ENCODE data around the gene ZNF391.

ZNF391 gene

DNA sequence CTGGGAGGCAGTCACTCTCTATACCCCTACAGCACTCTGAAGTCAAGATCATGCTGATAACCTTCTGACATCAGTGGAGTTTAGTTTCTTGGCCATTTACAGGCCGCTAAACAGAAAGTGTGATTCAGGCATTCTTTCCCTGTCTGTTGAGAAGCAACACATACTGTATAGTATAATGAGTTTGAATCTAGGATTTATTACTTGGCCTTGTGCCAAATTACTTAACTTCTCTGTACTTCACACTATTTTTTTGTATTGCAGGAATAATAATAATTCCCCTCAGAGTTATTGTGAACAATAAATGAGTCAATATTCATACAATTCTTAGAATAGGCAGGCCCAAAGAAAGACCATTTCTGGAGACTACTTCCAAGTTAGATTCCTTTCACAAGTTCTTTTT, 4.1 kb downstream of the ZNF391 start:
- Histone ChIP-seq H3K4me2 (ENCODE audit: insufficient read depth, low read length, poor library complexity, severe bottlenecking) (no peak overlapping the region), H3K9ac (ENCODE audit: low read depth, low read length, poor library complexity) (no peak overlapping the region), H2BK5ac (ENCODE audit: low read length) (no peak overlapping the region), H3K27me3 (ENCODE audit: control insufficient read depth in 3 of 3, insufficient read depth in 3 of 3, low read depth in 1 of 3, low read length in 3 of 3) (no peaks in the 10 kb centered on the region), H3K79me1 (ENCODE audit: low read depth, low read length) (no peaks in the 10 kb centered on the region), H3K18ac (ENCODE audit: low read length) (no peak overlapping the region), H3K23ac (ENCODE audit: low read depth, low read length, poor library complexity) (no peak overlapping the region), H3K14ac (ENCODE audit: low read length) (no peak overlapping the region), H2BK120ac (ENCODE audit: low read depth, low read length) (no peak overlapping the region), H3K4me3 (ENCODE audit: low read length in 2 of 2) (no peak overlapping the region), H3K36me3 (replicated peaks in 1 of 2; ENCODE audit: control insufficient read depth in 2 of 2, insufficient read depth in 2 of 2, low read length in 2 of 2) (peaks cover 0 to 5% of the 10 kb centered on the region in 2 donors), H2BK15ac (ENCODE audit: low read length) (no peak overlapping the region), H3K9me3 (replicated peaks in 1 of 2; ENCODE audit: control insufficient read depth in 2 of 2, insufficient read depth in 1 of 2, low read depth in 1 of 2, low read length in 2 of 2) (peaks cover 2 to 5% of the 10 kb centered on the region in 2 donors), H4K8ac (ENCODE audit: low read depth, low read length) (no peak overlapping the region), H2BK12ac (ENCODE audit: low read length) (no peak overlapping the region), H3K4me1 (ENCODE audit: control insufficient read depth in 2 of 2, insufficient read depth in 1 of 2, low read depth in 1 of 2, low read length in 2 of 2) (peaks cover 0 to 3% of the 10 kb centered on the region in 2 donors), H4K91ac (ENCODE audit: low read depth, low read length, poor library complexity) (no peak overlapping the region), H3K27ac (replicated peaks; ENCODE audit: low read length) (no peak overlapping the region), H3K4ac (ENCODE audit: low read length) (no peak overlapping the region), H2AK5ac (ENCODE audit: low read depth, low read length) (no peak overlapping the region), H2AFZ (ENCODE audit: low read length) (no peak overlapping the region)
- no CpG with 5 or more reads among the region's 1 CpG for WGBS, 2 donors (ENCODE audit: extremely low coverage in 2 of 2, insufficient read length in 2 of 2, insufficient replicate concordance in 1 of 2)
- DNase-seq (ENCODE audit: low spot score) = no peak

DNA sequence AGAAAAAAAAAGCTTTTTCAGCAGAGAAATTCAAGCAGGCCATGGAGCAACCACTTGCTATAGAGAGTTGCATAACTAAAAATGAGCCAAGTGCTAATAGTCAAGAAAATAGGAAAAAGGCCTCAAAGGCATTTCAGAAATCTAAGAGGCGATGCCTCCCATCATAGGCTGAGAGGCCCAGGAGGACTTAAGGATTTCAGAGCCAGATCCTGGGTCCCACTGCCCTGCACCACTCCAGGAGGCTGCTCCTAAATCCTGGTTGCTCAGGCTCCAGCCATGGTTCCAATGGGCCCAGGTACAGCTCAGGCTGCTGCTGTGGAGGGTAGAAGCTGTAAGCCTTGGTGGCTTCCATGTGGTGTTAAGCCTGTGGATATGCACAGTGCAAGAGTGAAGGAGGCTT, 5.5 kb downstream of the ZNF391 start:
- no peak for DNase-seq (ENCODE audit: low spot score)
- H2BK5ac ChIP-seq (ENCODE audit: low read length) = no peak overlapping the region
- H3K9ac ChIP-seq (ENCODE audit: low read depth, low read length, poor library complexity) = no peak overlapping the region
- H3K27me3 ChIP-seq (ENCODE audit: control insufficient read depth in 3 of 3, insufficient read depth in 3 of 3, low read depth in 1 of 3, low read length in 3 of 3) = no peaks in the 10 kb centered on the region
- H2AFZ ChIP-seq (ENCODE audit: low read length) = no peak overlapping the region
- no peak overlapping the region for H3K4ac ChIP-seq (ENCODE audit: low read length)
- H3K36me3 ChIP-seq (replicated peaks in 1 of 2; ENCODE audit: control insufficient read depth in 2 of 2, insufficient read depth in 2 of 2, low read length in 2 of 2) = peaks cover 0 to 5% of the 10 kb centered on the region in 2 donors
- H3K4me2 ChIP-seq (ENCODE audit: insufficient read depth, low read length, poor library complexity, severe bottlenecking) = no peak overlapping the region
- no peak overlapping the region for H2BK12ac ChIP-seq (ENCODE audit: low read length)
- no peak overlapping the region for H4K91ac ChIP-seq (ENCODE audit: low read depth, low read length, poor library complexity)
- H3K4me3 ChIP-seq (ENCODE audit: low read length in 2 of 2) = no peak overlapping the region
- no peak overlapping the region for H2BK120ac ChIP-seq (ENCODE audit: low read depth, low read length)
- H3K18ac ChIP-seq (ENCODE audit: low read length) = no peak overlapping the region
- H3K23ac ChIP-seq (ENCODE audit: low read depth, low read length, poor library complexity) = no peak overlapping the region
- H2BK15ac ChIP-seq (ENCODE audit: low read length) = no peak overlapping the region
- H4K8ac ChIP-seq (ENCODE audit: low read depth, low read length) = no peak overlapping the region
- H3K79me1 ChIP-seq (ENCODE audit: low read depth, low read length) = no peaks in the 10 kb centered on the region
- H3K9me3 ChIP-seq (replicated peaks in 1 of 2; ENCODE audit: control insufficient read depth in 2 of 2, insufficient read depth in 1 of 2, low read depth in 1 of 2, low read length in 2 of 2) = peaks cover 7% of the 10 kb centered on the region in 2 donors
- no peak overlapping the region for H2AK5ac ChIP-seq (ENCODE audit: low read depth, low read length)
- no peak overlapping the region for H3K14ac ChIP-seq (ENCODE audit: low read length)
- WGBS, 2 donors (ENCODE audit: extremely low coverage in 2 of 2, insufficient read length in 2 of 2, insufficient replicate concordance in 1 of 2) = no CpG with 5 or more reads among the region's 1 CpG
- H3K4me1 ChIP-seq (ENCODE audit: control insufficient read depth in 2 of 2, insufficient read depth in 1 of 2, low read depth in 1 of 2, low read length in 2 of 2) = peaks cover 0 to 2% of the 10 kb centered on the region in 2 donors
- H3K27ac ChIP-seq (replicated peaks; ENCODE audit: low read length) = no peak overlapping the region

DNA sequence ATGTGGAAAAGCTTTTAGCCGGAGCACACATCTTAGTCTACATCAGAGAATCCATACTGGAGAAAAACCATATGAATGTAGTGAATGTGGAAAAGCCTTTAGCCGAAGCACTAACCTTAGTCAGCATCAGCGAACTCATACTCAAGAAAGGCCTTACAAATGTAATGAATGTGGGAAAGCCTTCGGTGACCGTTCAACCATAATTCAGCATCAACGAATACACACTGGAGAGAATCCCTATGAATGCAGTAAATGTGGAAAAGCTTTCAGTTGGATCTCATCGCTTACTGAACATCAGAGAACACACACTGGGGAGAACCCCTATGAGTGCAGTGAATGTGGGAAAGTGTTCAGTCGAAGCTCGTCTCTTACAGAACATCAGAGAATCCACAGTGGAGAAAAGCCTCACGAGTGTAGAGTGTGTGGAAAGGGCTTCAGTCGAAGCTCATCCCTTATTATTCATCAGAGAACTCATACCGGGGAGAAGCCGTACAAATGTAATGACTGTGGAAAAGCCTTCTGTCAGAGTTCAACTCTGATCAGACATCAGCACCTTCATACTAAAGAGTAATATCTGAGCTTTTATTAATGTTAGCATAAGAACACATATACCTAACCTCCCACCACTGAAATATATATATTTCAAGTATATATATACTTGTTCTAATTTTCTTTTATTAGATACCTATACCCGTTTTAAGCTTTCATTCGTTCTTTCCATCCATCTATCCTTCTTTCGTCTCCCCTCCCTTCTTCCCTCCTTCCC, 12.5 kb downstream of the ZNF391 start:
- DNase-seq (ENCODE audit: low spot score) = no peak
- Histone ChIP-seq H3K4me2 (ENCODE audit: insufficient read depth, low read length, poor library complexity, severe bottlenecking) (no peak overlapping the region), H2BK120ac (ENCODE audit: low read depth, low read length) (no peak overlapping the region), H2BK15ac (ENCODE audit: low read length) (no peak overlapping the region), H2BK12ac (ENCODE audit: low read length) (no peak overlapping the region), H2AFZ (ENCODE audit: low read length) (no peak overlapping the region), H3K14ac (ENCODE audit: low read length) (no peak overlapping the region), H3K4ac (ENCODE audit: low read length) (no peak overlapping the region), H3K23ac (ENCODE audit: low read depth, low read length, poor library complexity) (no peak overlapping the region), H3K4me3 (ENCODE audit: low read length in 2 of 2) (no peak overlapping the region), H3K4me1 (ENCODE audit: control insufficient read depth in 2 of 2, insufficient read depth in 1 of 2, low read depth in 1 of 2, low read length in 2 of 2) (no peaks in the 10 kb centered on the region), H2AK5ac (ENCODE audit: low read depth, low read length) (no peak overlapping the region), H3K9me3 (replicated peaks in 1 of 2; ENCODE audit: control insufficient read depth in 2 of 2, insufficient read depth in 1 of 2, low read depth in 1 of 2, low read length in 2 of 2) (peaks cover 23 to 48% of the 10 kb centered on the region in 2 donors), H3K27me3 (ENCODE audit: control insufficient read depth in 3 of 3, insufficient read depth in 3 of 3, low read depth in 1 of 3, low read length in 3 of 3) (no peaks in the 10 kb centered on the region), H3K36me3 (replicated peaks in 1 of 2; ENCODE audit: control insufficient read depth in 2 of 2, insufficient read depth in 2 of 2, low read length in 2 of 2) (peaks cover 12 to 15% of the 10 kb centered on the region in 2 donors), H4K91ac (ENCODE audit: low read depth, low read length, poor library complexity) (no peak overlapping the region), H3K18ac (ENCODE audit: low read length) (no peak overlapping the region), H4K8ac (ENCODE audit: low read depth, low read length) (no peak overlapping the region), H3K79me1 (ENCODE audit: low read depth, low read length) (no peaks in the 10 kb centered on the region), H2BK5ac (ENCODE audit: low read length) (no peak overlapping the region), H3K27ac (replicated peaks; ENCODE audit: low read length) (no peak overlapping the region), H3K9ac (ENCODE audit: low read depth, low read length, poor library complexity) (no peak overlapping the region)
- WGBS, 2 donors (ENCODE audit: extremely low coverage in 2 of 2, insufficient read length in 2 of 2, insufficient replicate concordance in 1 of 2) = 100% methylated on average over 2 of the region's 16 CpGs

DNA sequence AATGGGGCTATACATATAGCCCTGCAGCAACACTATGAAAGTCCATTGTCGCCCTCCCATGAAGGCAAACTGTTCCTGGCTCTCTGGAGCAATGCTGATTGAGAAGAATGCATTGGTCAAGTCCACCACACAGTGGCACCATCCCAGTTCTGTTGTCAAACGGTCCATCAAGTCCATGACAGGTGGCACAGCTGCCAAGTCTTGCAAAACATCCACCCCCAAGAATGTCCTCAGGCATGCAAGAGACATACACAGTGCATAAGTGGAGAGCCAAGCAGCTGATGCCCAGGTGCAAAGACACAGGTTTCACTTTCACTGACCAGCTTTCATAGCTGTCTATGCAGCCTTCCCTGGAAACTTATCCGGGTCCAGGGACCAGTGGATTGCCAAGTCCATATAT, 17.5 kb downstream of the ZNF391 start:
- no peak overlapping the region for H4K91ac ChIP-seq (ENCODE audit: low read depth, low read length, poor library complexity)
- no peak overlapping the region for H2AK5ac ChIP-seq (ENCODE audit: low read depth, low read length)
- no peak for DNase-seq (ENCODE audit: low spot score)
- no peak overlapping the region for H2BK120ac ChIP-seq (ENCODE audit: low read depth, low read length)
- peaks cover 12 to 23% of the 10 kb centered on the region in 2 donors for H3K9me3 ChIP-seq (replicated peaks in 1 of 2; ENCODE audit: control insufficient read depth in 2 of 2, insufficient read depth in 1 of 2, low read depth in 1 of 2, low read length in 2 of 2)
- H3K23ac ChIP-seq (ENCODE audit: low read depth, low read length, poor library complexity) = no peak overlapping the region
- H3K14ac ChIP-seq (ENCODE audit: low read length) = no peak overlapping the region
- no peaks in the 10 kb centered on the region for H3K79me1 ChIP-seq (ENCODE audit: low read depth, low read length)
- H2BK12ac ChIP-seq (ENCODE audit: low read length) = no peak overlapping the region
- no peak overlapping the region for H3K27ac ChIP-seq (replicated peaks; ENCODE audit: low read length)
- no peak overlapping the region for H2AFZ ChIP-seq (ENCODE audit: low read length)
- no peak overlapping the region for H2BK5ac ChIP-seq (ENCODE audit: low read length)
- H3K27me3 ChIP-seq (ENCODE audit: control insufficient read depth in 3 of 3, insufficient read depth in 3 of 3, low read depth in 1 of 3, low read length in 3 of 3) = no peaks in the 10 kb centered on the region
- H3K4ac ChIP-seq (ENCODE audit: low read length) = no peak overlapping the region
- H3K18ac ChIP-seq (ENCODE audit: low read length) = no peak overlapping the region
- no CpG with 5 or more reads among the region's 3 CpGs for WGBS, 2 donors (ENCODE audit: extremely low coverage in 2 of 2, insufficient read length in 2 of 2, insufficient replicate concordance in 1 of 2)
- H4K8ac ChIP-seq (ENCODE audit: low read depth, low read length) = peak overlapping the region; percentile 30
- H3K4me3 ChIP-seq (ENCODE audit: low read length in 2 of 2) = peak overlapping the region in 1 of 2 donors; percentile 34
- no peak overlapping the region for H2BK15ac ChIP-seq (ENCODE audit: low read length)
- no peak overlapping the region for H3K4me2 ChIP-seq (ENCODE audit: insufficient read depth, low read length, poor library complexity, severe bottlenecking)
- H3K4me1 ChIP-seq (ENCODE audit: control insufficient read depth in 2 of 2, insufficient read depth in 1 of 2, low read depth in 1 of 2, low read length in 2 of 2) = no peaks in the 10 kb centered on the region
- no peak overlapping the region for H3K9ac ChIP-seq (ENCODE audit: low read depth, low read length, poor library complexity)
- H3K36me3 ChIP-seq (replicated peaks in 1 of 2; ENCODE audit: control insufficient read depth in 2 of 2, insufficient read depth in 2 of 2, low read length in 2 of 2) = peaks cover 1 to 5% of the 10 kb centered on the region in 2 donors

All from neuronal stem cell (in vitro differentiated cells).